ENCODE measurements around the gene KRTAP13-2. TPM values are rescaled to one million over a fixed set of nuclear protein-coding genes. Genes with fewer than 3 reads are reported as not detected.

Gene KRTAP13-2
- total and polyA plus RNA-seq, 2 experiments from 2014 or later = not detected

DNA sequence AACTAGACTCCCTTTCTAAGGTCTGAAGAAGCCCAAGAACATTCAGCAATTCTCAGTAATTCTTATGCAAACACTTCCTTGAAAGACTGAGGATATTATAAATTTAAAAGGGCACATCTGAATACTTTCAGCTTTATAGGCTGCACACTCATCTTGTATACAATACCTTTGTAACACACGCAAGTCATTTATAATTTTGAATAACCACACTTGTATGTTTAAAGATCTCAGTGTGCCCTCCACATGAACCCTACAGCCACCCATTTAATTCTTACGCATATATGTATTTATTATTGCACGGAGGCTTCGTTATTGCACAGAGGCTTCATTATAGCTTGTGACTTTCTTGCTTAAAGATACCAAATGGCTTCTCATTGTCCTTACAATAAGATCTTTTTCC, 33.4 kb downstream of the KRTAP13-2 start:
- Histone ChIP-seq H3K4me3 (no peak overlapping the region), H3K4me2 (no peak overlapping the region), H2AFZ (no peak overlapping the region), H3K4me1 (ENCODE audit: insufficient read depth) (no peaks in the 10 kb centered on the region), H3K9me2 (replicated peaks; ENCODE audit: insufficient read depth) (no peaks in the 10 kb centered on the region), H3K36me3 (replicated peaks; ENCODE audit: insufficient read depth, low read depth) (no peaks in the 10 kb centered on the region), H3K27ac (no peak overlapping the region), H3K27me3 (no peaks in the 10 kb centered on the region), H3K9me3 (ENCODE audit: low read depth) (no peaks in the 10 kb centered on the region), H4K20me1 (ENCODE audit: insufficient read depth, poor library complexity, severe bottlenecking) (no peaks in the 10 kb centered on the region), H3K79me2 (no peaks in the 10 kb centered on the region)
- DNase-seq (ENCODE audit: low spot score) = no peak
- no peak for TF ChIP-seq EZH2phosphoT487 (IDR thresholded peaks at IDR 0.05; ENCODE audit: low read depth, severe bottlenecking, unreplicated experiment)
- TF ChIP-seq EZH2 (IDR thresholded peaks at IDR 0.05; ENCODE audit: borderline replicate concordance) = no peak
- TF ChIP-seq, protein P1, sequence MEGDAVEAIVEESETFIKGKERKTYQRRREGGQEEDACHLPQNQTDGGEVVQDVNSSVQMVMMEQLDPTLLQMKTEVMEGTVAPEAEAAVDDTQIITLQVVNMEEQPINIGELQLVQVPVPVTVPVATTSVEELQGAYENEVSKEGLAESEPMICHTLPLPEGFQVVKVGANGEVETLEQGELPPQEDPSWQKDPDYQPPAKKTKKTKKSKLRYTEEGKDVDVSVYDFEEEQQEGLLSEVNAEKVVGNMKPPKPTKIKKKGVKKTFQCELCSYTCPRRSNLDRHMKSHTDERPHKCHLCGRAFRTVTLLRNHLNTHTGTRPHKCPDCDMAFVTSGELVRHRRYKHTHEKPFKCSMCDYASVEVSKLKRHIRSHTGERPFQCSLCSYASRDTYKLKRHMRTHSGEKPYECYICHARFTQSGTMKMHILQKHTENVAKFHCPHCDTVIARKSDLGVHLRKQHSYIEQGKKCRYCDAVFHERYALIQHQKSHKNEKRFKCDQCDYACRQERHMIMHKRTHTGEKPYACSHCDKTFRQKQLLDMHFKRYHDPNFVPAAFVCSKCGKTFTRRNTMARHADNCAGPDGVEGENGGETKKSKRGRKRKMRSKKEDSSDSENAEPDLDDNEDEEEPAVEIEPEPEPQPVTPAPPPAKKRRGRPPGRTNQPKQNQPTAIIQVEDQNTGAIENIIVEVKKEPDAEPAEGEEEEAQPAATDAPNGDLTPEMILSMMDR (IDR thresholded peaks at IDR 0.05; ENCODE audit: poor library complexity) = no peak
- 78% methylated on average over 4 of the region's 4 CpGs for WGBS (ENCODE audit: low lambda C conversion rate, missing lambda C conversion rate)

- no peak overlapping the region for H3K27ac ChIP-seq
- DNase-seq (ENCODE audit: low spot score) = no peak
- H3K9me2 ChIP-seq (replicated peaks; ENCODE audit: insufficient read depth) = no peaks in the 10 kb centered on the region
- H2AFZ ChIP-seq = no peak overlapping the region
- H3K4me2 ChIP-seq = no peak overlapping the region
- H3K4me3 ChIP-seq = no peak overlapping the region
- no peaks in the 10 kb centered on the region for H3K27me3 ChIP-seq
- H3K9me3 ChIP-seq (ENCODE audit: low read depth) = no peaks in the 10 kb centered on the region
- no peaks in the 10 kb centered on the region for H4K20me1 ChIP-seq (ENCODE audit: insufficient read depth, poor library complexity, severe bottlenecking)
- no peak for TF ChIP-seq EZH2phosphoT487 (IDR thresholded peaks at IDR 0.05; ENCODE audit: low read depth, severe bottlenecking, unreplicated experiment)
- no peak for TF ChIP-seq EZH2 (IDR thresholded peaks at IDR 0.05; ENCODE audit: borderline replicate concordance)
- no peaks in the 10 kb centered on the region for H3K36me3 ChIP-seq (replicated peaks; ENCODE audit: insufficient read depth, low read depth)
- H3K4me1 ChIP-seq (ENCODE audit: insufficient read depth) = no peaks in the 10 kb centered on the region
- H3K79me2 ChIP-seq = no peaks in the 10 kb centered on the region
Observed at GRCh38 chr21:30337772-30338171, 34.3 kb downstream of the KRTAP13-2 start.

GRCh38 chr21:30337276-30337744, 34.8 kb downstream of the KRTAP13-2 start, which contains the start of gene KRTAP27-1:
Gene KRTAP27-1 (minus strand): TSS chr21:30337694. CDS start chr21:30337668, 26 bp downstream.
- TF ChIP-seq, protein P1 (IDR thresholded peaks at IDR 0.05; ENCODE audit: poor library complexity) = no peak
- TF ChIP-seq EZH2 (IDR thresholded peaks at IDR 0.05; ENCODE audit: borderline replicate concordance) = no peak
- no peak for TF ChIP-seq EZH2phosphoT487 (IDR thresholded peaks at IDR 0.05; ENCODE audit: low read depth, severe bottlenecking, unreplicated experiment)

GRCh38 chr21:30336596-30336995, 35.5 kb downstream of the KRTAP13-2 start:
- DNase-seq (ENCODE audit: low spot score) = no peak
- 77% methylated on average over 2 of the region's 2 CpGs for WGBS (ENCODE audit: low lambda C conversion rate, missing lambda C conversion rate)

More at GRCh38 chr21:30337276-30337744, 34.8 kb downstream of the KRTAP13-2 start, which contains the start of gene KRTAP27-1:
- Histone ChIP-seq H3K27me3 (no peaks in the 10 kb centered on the region), H3K36me3 (replicated peaks; ENCODE audit: insufficient read depth, low read depth) (no peaks in the 10 kb centered on the region), H3K27ac (no peak within 1 kb of the TSS), H3K9me2 (replicated peaks; ENCODE audit: insufficient read depth) (no peaks in the 10 kb centered on the region), H3K79me2 (no peaks in the 10 kb centered on the region), H3K4me2 (no peak within 1 kb of the TSS), H3K4me3 (no peak within 1 kb of the TSS), H2AFZ (no peak within 1 kb of the TSS), H4K20me1 (ENCODE audit: insufficient read depth, poor library complexity, severe bottlenecking) (no peaks in the 10 kb centered on the region), H3K9me3 (ENCODE audit: low read depth) (no peaks in the 10 kb centered on the region), H3K4me1 (ENCODE audit: insufficient read depth) (no peaks in the 10 kb centered on the region)
- no peak for DNase-seq (ENCODE audit: low spot score)
- 96% methylated on average over 6 of the region's 6 CpGs for WGBS (ENCODE audit: low lambda C conversion rate, missing lambda C conversion rate)

More at GRCh38 chr21:30336596-30336995, 35.5 kb downstream of the KRTAP13-2 start:
- Histone ChIP-seq H3K4me1 (ENCODE audit: insufficient read depth) (no peaks in the 10 kb centered on the region), H4K20me1 (ENCODE audit: insufficient read depth, poor library complexity, severe bottlenecking) (no peaks in the 10 kb centered on the region), H3K27me3 (no peaks in the 10 kb centered on the region), H3K4me3 (no peak overlapping the region), H3K36me3 (replicated peaks; ENCODE audit: insufficient read depth, low read depth) (no peaks in the 10 kb centered on the region), H3K9me3 (ENCODE audit: low read depth) (no peaks in the 10 kb centered on the region), H3K79me2 (no peaks in the 10 kb centered on the region), H3K9me2 (replicated peaks; ENCODE audit: insufficient read depth) (no peaks in the 10 kb centered on the region), H3K4me2 (no peak overlapping the region), H3K27ac (no peak overlapping the region), H2AFZ (no peak overlapping the region)
- TF ChIP-seq EZH2 (IDR thresholded peaks at IDR 0.05; ENCODE audit: borderline replicate concordance) = no peak
- TF ChIP-seq, protein P1 (IDR thresholded peaks at IDR 0.05; ENCODE audit: poor library complexity) = no peak
- TF ChIP-seq EZH2phosphoT487 (IDR thresholded peaks at IDR 0.05; ENCODE audit: low read depth, severe bottlenecking, unreplicated experiment) = no peak
